GM19351 (cell line): ENCODE data around the gene LSP1.
"Not testable (repeated sequence)": the region's sequence is repeated elsewhere in the genome, so short reads cannot be mapped to it uniquely, and the experiment has no call there.

Experiments
- ATAC-seq: cut with Tn5 transposase; IDR thresholded peaks from one replicate; pipeline ENCODE4 v1.9.1; 2021; ENCODE audit warnings: mild to moderate bottlenecking, moderate library complexity; ENCODE audit not compliant: unreplicated experiment

The LSP1 gene

DNA sequence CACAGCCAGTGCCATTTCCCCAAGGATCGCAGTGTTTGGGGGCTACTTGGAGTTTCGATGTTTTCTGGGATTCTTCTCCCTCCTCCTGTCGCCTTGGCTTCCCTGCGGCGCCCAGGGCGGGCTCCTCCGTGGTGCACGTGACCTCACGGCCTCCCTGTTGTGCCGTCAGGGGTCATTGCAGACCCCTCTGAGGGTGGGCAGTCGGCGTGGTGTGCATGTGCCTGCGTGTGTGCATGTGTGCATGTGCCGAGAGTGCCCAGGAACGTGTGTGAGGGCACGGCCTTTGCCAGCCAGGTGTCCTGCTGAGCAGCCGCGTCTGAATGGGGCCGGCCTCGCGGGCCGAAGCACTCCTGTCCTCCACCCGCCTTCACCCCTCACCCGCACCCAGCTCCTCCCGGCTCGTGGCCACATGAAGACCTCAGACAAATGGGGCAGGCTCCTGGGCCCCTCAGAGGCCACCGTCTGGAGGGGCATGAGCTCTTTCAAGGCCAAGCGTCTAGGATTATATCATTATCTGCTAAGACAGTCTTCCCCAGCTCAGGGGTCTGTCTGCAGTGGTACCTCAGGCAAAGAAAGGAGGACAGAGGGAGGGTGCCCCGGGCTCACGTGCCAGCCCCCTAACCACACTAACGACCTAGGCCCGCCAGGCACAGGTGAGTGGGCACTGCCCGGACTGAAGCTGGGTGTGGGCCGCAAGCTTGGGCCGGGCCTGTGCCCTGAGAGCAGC lies 84.9 kb downstream of the LSP1 start:
- no peak for ATAC-seq

DNA sequence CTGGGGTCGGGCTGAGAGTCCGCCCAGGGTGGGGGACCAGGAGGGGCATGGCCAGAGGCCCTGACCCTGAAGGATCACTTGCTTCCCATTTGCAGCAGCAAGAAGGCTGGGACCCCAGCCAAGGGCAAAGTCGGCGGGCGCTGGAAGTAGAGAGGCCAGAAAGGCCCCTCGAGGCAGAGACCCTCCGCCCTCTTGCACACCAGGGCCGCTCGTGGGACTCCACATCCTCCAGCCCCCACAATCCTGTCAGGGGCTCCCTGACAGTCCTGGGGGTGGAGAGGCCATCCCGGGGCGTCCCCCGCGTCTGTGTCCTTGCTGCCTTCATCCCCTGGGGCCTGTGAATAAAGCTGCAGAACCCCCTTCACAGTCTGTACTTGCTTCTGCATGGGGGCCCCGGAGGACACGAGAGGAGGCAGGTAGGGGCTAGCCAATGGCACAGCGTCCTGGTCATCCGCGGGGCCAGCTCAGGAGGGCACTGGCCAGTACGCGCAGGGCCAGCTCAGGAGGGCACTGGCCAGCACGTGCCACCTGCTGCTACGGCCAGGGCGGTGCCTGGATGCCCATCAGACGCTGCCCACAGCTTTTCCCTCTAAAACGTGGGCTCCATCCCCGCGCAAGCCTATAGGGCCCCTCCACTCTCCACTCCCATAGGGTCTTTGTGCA lies 85.6 kb downstream of the LSP1 start:
- ATAC-seq: no peak

DNA sequence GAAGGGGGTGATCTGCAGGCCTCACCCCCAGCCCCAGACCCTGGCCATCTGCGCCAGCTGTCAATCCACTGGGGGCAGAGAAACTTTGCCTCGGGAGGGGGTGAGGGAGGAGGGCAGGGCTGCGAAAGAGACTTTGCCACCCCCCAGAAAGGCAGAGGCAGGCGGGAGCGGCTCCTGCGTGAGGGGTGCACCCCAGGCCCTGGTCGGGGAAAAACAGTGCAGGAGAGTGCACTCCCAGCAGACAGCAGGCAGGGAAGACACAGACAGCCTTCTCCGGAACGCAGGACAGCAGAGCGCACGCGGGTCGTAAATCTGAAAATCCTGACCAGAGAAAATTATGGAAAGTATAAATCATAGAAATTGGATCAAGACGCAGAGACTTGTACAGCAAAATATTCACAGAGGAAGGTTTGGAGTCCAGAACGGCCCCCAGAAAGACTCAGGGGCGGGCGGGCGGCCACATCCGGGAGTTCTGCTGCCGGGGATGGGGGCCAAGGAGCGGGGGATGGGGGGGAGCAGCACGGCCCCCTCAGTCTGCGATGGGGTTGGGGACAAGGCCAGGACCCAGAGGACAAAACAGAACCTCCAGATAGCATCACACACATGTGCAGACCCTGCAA lies 86.2 kb downstream of the LSP1 start:
- ATAC-seq: no peak

DNA sequence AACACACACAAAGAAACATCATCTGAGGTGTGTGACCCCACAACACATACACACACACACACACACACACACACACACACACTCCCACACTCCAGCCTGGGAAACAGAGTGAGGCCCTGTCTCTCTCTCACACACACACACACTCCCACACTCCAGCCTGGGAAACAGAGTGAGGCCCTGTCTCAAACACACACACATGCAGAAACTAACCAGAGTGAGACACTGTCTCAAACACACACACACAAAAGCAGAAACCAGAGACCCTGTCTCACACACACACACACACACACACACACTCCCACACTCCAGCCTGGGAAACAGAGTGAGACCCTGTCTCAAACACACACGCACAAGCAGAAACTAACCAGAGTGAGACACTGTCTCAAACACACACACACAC lies 86.9 kb downstream of the LSP1 start:
- not testable (repeated sequence) for ATAC-seq
